PC-9 (cell line): ENCODE measurements around the gene NOP56. TPM values are rescaled to one million over a fixed set of nuclear protein-coding genes. Genes with fewer than 3 reads are reported as not detected.

ENCODE experiments used
- BruUV-seq: library from RNA; stranded (reverse); fragments of 400-500 nt; replicated peaks from 2 replicates; lab custom pipeline; 2021; lab: Mats Ljungman, UMichigan
- CTCF ChIA-PET: fragments of 300-600 bp; sonication (Branson Sonifier 250); formaldehyde crosslinking; loops from one replicate; lab custom pipeline; 2022; ENCODE audit warnings: antibody characterized with exemption; lab: Charles Lee
- POLR2A ChIA-PET: fragments of 300-600 bp; sonication (Branson Sonifier 250); formaldehyde crosslinking; loops from one replicate; lab custom pipeline; 2022; ENCODE audit warnings: antibody characterized with exemption; ENCODE audit not compliant: unreplicated experiment; lab: Charles Lee
- DNase-seq, 2 experiments: peaks; one replicate each; pipeline versions ENCODE4 v3.0.0 to v3.0.0-alpha.2; 2015 to 2022; ENCODE audit warnings: mixed read lengths in 1 of 2
- H2AFZ ChIP-seq: fragments of 200-600 bp; sonication (generic); 2 replicates; pipeline ENCODE4 v1.8.1; 2017; ENCODE audit warnings: antibody characterized with exemption
- H3F3A ChIP-seq: fragments of 200-600 bp; sonication (generic); 2 replicates; pipeline ENCODE4 v1.8.1; 2017; ENCODE audit warnings: antibody characterized with exemption, mild to moderate bottlenecking, low read depth; ENCODE audit not compliant: insufficient read depth
- H3K27ac ChIP-seq: fragments of 200-600 bp; sonication (generic); 2 replicates; pipeline ENCODE4 v1.6.1; 2016; ENCODE audit warnings: mixed run types
- H3K27me3 ChIP-seq: fragments of 200-600 bp; sonication (generic); 2 replicates; pipeline ENCODE4 v1.6.1; 2016; ENCODE audit warnings: low read depth, mixed run types; ENCODE audit not compliant: insufficient read depth
- H3K36me3 ChIP-seq: fragments of 200-600 bp; sonication (generic); 2 replicates; pipeline ENCODE4 v1.6.1; 2016; ENCODE audit warnings: low read depth, mixed run types
- H3K4me1 ChIP-seq: fragments of 200-600 bp; sonication (generic); replicated peaks from 2 replicates; pipeline ENCODE4 v1.6.1; 2016; ENCODE audit warnings: mixed run types; ENCODE audit not compliant: insufficient read depth
- H3K4me2 ChIP-seq: fragments of 200-600 bp; sonication (generic); 2 replicates; pipeline ENCODE4 v1.6.1; 2017; ENCODE audit warnings: mixed run types
- H3K4me3 ChIP-seq: fragments of 200-600 bp; sonication (generic); 2 replicates; pipeline ENCODE4 v1.6.1; 2016; ENCODE audit warnings: mixed run types
- H3K79me2 ChIP-seq: fragments of 200-600 bp; sonication (generic); 2 replicates; pipeline ENCODE4 v1.6.1; 2017; ENCODE audit warnings: low read depth, mixed run types
- H3K9me2 ChIP-seq: fragments of 200-600 bp; sonication (generic); 2 replicates; pipeline ENCODE4 v1.8.1; 2017; ENCODE audit warnings: mild to moderate bottlenecking; ENCODE audit not compliant: insufficient read depth
- H3K9me3 ChIP-seq: fragments of 200-600 bp; sonication (generic); 2 replicates; pipeline ENCODE4 v1.8.1; 2016; ENCODE audit warnings: low read depth; ENCODE audit not compliant: insufficient read depth
- H4K20me1 ChIP-seq: fragments of 200-600 bp; sonication (generic); 2 replicates; pipeline ENCODE4 v1.8.1; 2017; ENCODE audit not compliant: insufficient read depth
- EZH2 ChIP-seq: fragments of 200-600 bp; sonication (generic); IDR thresholded peaks from 2 replicates; pipeline ENCODE4 v1.8.0; 2017; ENCODE audit warnings: antibody characterized with exemption, low read depth
- intact Hi-C: fragments of 100-400 bp; cut with micrococcal nuclease; formaldehyde crosslinking; loops from one replicate; pipeline ENCODE4 v1.10.0; 2022; ENCODE audit not compliant: unreplicated experiment
- total RNA-seq: library from RNA; stranded (reverse); gene quantifications from 2 replicates; pipeline ENCODE4 v1.2.3, GENCODE V29; 2021
- TF ChIP-seq, protein P1 (sequence below): fragments of 200-600 bp; sonication (generic); conservative IDR thresholded peaks from 2 replicates; pipeline ENCODE4 v1.6.1; 2017; ENCODE audit warnings: mixed run types, antibody characterized with exemption, mild to moderate bottlenecking, moderate library complexity

The NOP56 gene
- total RNA-seq, 1 experiment from 2014 or later: 210 TPM

DNA sequence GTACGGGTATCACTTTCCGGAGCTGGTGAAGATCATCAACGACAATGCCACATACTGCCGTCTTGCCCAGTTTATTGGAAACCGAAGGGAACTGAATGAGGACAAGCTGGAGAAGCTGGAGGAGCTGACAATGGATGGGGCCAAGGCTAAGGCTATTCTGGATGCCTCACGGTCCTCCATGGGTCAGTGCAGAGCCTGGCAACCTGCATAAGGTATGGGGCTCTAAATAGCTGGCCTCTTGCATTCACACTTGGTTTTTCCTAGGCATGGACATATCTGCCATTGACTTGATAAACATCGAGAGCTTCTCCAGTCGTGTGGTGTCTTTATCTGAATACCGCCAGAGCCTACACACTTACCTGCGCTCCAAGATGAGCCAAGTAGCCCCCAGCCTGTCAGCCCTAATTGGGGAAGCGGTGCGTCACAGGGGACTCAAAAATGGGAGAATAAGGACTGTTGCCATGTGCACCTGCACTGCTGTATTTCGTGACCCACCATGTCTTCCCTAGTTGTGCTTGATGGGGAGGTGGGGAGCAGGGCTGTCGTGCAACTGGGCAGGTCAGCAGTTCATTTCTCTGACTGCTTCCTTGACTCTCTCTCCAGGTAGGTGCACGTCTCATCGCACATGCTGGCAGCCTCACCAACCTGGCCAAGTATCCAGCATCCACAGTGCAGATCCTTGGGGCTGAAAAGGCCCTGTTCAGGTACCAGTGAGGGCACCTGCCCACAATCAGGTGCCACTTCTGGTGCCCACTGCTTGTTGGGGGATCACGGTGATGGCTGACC is 3.1 kb downstream of the NOP56 start:
- Histone ChIP-seq H3K9me3 (no peaks in the 10 kb centered on the region), H3K36me3 (peaks cover 51% of the 10 kb centered on the region), H3K27me3 (no peaks in the 10 kb centered on the region), H3K4me2 (peak overlapping the region; percentile 99; the same call in 1 of the 2 replicates), H3K79me2 (peaks cover 58% of the 10 kb centered on the region), H3K4me1 (peaks cover 21% of the 10 kb centered on the region), H4K20me1 (peaks cover 52% of the 10 kb centered on the region), H3K9me2 (no peaks in the 10 kb centered on the region), H2AFZ (no peak overlapping the region), H3F3A (peaks cover 72% of the 10 kb centered on the region), H3K4me3 (no peak overlapping the region), H3K27ac (0 out of 2 replicates have a peak overlapping the region, but pooled peaks have one; percentile 21)
- TF ChIP-seq, protein P1, sequence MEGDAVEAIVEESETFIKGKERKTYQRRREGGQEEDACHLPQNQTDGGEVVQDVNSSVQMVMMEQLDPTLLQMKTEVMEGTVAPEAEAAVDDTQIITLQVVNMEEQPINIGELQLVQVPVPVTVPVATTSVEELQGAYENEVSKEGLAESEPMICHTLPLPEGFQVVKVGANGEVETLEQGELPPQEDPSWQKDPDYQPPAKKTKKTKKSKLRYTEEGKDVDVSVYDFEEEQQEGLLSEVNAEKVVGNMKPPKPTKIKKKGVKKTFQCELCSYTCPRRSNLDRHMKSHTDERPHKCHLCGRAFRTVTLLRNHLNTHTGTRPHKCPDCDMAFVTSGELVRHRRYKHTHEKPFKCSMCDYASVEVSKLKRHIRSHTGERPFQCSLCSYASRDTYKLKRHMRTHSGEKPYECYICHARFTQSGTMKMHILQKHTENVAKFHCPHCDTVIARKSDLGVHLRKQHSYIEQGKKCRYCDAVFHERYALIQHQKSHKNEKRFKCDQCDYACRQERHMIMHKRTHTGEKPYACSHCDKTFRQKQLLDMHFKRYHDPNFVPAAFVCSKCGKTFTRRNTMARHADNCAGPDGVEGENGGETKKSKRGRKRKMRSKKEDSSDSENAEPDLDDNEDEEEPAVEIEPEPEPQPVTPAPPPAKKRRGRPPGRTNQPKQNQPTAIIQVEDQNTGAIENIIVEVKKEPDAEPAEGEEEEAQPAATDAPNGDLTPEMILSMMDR: no peak
- no peak for TF ChIP-seq EZH2
- ChIA-PET CTCF (no interaction called here), POLR2A (no interaction called here)
- intact Hi-C loops: no loop called here
- DNase-seq: no peak
- BruUV-seq: no TSS peak

DNA sequence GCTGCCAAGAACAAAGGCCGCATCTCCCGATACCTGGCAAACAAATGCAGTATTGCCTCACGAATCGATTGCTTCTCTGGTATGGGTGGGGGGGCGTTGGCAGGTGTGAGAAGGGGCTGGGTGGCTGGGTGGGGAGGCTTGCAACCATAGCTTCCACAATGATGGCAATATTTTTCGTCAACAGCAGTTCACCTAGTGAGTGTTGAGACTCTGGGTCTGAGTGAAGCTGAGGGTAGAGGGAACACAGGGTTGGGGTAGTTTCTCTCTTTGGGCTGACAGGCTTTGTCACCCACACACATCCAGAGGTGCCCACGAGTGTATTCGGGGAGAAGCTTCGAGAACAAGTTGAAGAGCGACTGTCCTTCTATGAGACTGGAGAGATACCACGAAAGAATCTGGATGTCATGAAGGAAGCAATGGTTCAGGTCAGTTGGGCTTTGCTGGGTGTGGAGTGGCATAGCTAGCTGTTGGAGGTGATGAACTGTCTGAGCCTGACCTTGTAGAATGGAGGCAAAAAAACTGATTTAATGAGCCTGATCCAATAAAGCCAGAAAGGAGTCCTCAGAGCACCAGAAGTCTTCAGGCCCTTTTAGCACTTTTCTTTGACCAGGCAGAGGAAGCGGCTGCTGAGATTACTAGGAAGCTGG is 4.2 kb downstream of the NOP56 start:
- H3K9me2 ChIP-seq: no peaks in the 10 kb centered on the region
- no peaks in the 10 kb centered on the region for H3K9me3 ChIP-seq
- peaks cover 59% of the 10 kb centered on the region for H3K36me3 ChIP-seq
- peaks cover 52% of the 10 kb centered on the region for H4K20me1 ChIP-seq
- intact Hi-C loops: no loop called here
- no TSS peak for BruUV-seq
- peaks cover 12% of the 10 kb centered on the region for H3K4me1 ChIP-seq
- H3K27ac ChIP-seq: no peak overlapping the region
- ChIA-PET POLR2A (no interaction called here), CTCF (no interaction called here)
- no peaks in the 10 kb centered on the region for H3K27me3 ChIP-seq
- no peak for TF ChIP-seq EZH2
- TF ChIP-seq, protein P1: no peak
- no peak overlapping the region for H3K4me2 ChIP-seq
- peaks cover 48% of the 10 kb centered on the region for H3K79me2 ChIP-seq
- no peak for DNase-seq
- no peak overlapping the region for H3K4me3 ChIP-seq
- H3F3A ChIP-seq: peaks cover 69% of the 10 kb centered on the region
- H2AFZ ChIP-seq: no peak overlapping the region

DNA sequence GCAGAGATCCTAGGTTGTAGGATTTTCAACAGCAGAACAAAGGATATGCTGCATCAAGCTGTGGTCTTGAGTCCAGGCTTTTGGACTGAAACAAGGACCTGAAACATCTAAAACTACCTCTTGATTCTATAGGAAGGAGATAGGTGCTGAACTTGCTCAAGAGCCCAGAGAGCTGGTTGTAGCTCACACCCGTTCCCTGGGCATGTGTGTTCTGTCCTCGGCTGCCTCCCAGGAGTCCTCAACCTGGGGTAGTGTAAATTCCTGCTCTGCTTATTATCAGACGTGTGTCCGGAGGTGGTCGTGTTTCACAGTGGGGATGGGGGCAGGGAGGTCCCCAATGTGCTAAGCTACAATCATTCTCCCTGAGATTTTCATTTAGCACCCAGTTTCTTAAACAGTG is 4.8 kb downstream of the NOP56 start:
- BruUV-seq: no TSS peak
- H4K20me1 ChIP-seq: peaks cover 52% of the 10 kb centered on the region
- H3F3A ChIP-seq: peaks cover 68% of the 10 kb centered on the region
- peaks cover 45% of the 10 kb centered on the region for H3K79me2 ChIP-seq
- H3K4me3 ChIP-seq: no peak overlapping the region
- DNase-seq: no peak
- H3K9me3 ChIP-seq: no peaks in the 10 kb centered on the region
- intact Hi-C loops: no loop called here
- CTCF ChIA-PET: no interaction called here
- POLR2A ChIA-PET: interaction anchor here (0.6 kb wide), 1 partner anchor 221 kb away, joined by 5 read pairs; no protein-coding TSS in a partner anchor
- peaks cover 12% of the 10 kb centered on the region for H3K4me1 ChIP-seq
- peaks cover 64% of the 10 kb centered on the region for H3K36me3 ChIP-seq
- H3K9me2 ChIP-seq: no peaks in the 10 kb centered on the region
- TF ChIP-seq, protein P1: no peak
- TF ChIP-seq EZH2: no peak
- H3K4me2 ChIP-seq: no peak overlapping the region
- no peak overlapping the region for H3K27ac ChIP-seq
- H3K27me3 ChIP-seq: no peaks in the 10 kb centered on the region
- no peak overlapping the region for H2AFZ ChIP-seq
